ENCODE results near the gene CAPZB.

The CAPZB gene

DNA sequence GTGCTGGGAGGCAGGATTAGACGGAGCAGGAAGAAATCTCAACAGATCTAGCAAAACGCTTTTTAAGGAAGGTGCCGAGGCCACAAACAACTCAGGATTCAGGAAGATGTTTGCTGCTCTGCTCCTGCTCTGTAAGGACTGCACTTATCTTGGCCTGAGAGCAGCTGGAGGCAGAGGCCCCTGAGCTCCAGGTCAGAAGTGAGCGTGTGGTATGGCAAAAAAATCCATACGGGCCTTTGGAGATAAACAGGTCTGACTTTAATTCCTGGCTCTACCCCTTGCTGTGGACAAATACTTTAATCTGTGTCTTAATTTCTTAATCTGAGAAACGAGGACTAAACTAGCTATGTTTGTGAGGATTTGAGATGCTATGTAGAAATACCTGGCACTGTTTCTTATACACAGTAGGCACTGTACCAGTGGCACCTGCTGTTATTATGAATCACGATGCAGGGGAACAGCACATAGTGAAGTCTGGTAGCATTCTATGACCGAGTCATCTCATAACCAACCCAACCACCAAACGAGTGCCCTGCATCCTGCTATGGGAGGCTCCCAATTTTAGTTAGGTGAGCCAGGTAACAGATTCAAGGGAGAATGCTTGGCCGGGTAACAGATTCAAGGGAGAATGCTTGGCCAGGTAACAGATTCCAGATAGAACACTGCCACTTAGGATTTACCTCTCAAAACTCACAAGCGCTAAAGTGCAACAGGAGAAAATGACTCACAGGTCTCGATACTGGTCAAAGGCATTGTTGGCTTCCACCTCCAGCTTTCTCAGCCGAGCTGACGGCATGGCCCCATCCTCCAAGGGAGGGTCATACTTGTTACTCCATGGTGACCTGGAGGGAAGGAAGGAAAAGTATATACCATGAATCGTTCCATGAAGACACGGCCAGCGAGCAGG lies 107.3 kb downstream of the CAPZB start:
- H3K27me3 ChIP-seq (ENCODE audit: control insufficient read depth, insufficient read depth, low read length), result no peaks in the 10 kb centered on the region
- no peak overlapping the region for H3K27ac ChIP-seq (ENCODE audit: low read depth, low read length)
- H3K4me1 ChIP-seq (ENCODE audit: control insufficient read depth, insufficient read depth, low read length), result no peaks in the 10 kb centered on the region
- H3K9me3 ChIP-seq (ENCODE audit: control insufficient read depth, insufficient read depth, low read length), result no peaks in the 10 kb centered on the region
- H3K36me3 ChIP-seq (ENCODE audit: control insufficient read depth, insufficient read depth, low read length), result peaks cover 82% of the 10 kb centered on the region
- H3K9ac ChIP-seq (ENCODE audit: low read depth, low read length), result no peak overlapping the region
- H3K4me3 ChIP-seq (ENCODE audit: low read depth, low read length), result no peak overlapping the region

DNA sequence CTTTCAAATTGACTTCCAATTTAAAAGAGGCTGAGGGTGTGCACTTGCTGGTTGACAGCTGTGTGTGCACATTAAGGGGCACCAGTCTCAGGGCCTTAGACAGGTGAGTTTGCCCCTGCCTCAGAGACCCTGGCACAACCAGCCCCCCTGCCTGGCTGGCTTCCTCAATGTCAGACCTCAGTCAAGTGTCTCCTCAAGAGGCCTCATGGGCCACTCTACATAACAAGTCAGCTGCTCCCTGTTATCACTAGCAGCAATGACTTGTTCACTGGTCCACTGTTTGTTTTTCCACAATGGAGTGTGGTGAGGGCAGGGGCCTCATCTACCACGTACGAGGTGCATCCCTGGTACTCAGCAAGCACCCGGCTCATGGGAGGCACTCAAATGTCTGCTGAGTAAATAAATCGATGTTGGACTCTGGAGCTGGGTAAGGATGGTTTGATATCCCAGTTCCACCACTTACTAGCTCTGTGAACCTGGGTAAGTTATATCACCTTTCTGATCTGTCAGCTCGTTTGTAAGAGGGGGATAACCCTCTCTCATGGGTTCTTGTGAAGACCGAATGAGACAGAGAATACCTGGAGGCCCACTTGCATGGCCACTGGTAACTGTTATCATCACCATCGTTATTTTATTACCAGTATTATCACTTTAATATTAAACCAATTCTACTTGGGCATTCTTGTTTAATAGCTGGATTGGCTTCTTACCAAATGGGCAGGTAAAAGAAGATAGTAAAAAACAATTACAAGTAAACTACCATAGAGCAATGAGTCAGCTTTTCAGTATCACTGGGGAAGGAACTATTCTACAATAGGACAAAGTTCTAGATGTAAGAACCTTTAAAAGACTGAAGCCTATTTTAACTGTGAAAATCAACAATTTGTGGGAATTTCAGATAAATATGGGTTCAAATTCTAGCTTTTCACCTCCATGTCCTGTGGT lies 108.6 kb downstream of the CAPZB start:
- Histone ChIP-seq H3K4me3 (ENCODE audit: low read depth, low read length) (no peak overlapping the region), H3K9me3 (ENCODE audit: control insufficient read depth, insufficient read depth, low read length) (no peaks in the 10 kb centered on the region), H3K27me3 (ENCODE audit: control insufficient read depth, insufficient read depth, low read length) (no peaks in the 10 kb centered on the region), H3K4me1 (ENCODE audit: control insufficient read depth, insufficient read depth, low read length) (no peaks in the 10 kb centered on the region), H3K9ac (ENCODE audit: low read depth, low read length) (no peak overlapping the region), H3K36me3 (ENCODE audit: control insufficient read depth, insufficient read depth, low read length) (peaks cover 73% of the 10 kb centered on the region), H3K27ac (ENCODE audit: low read depth, low read length) (no peak overlapping the region)

DNA sequence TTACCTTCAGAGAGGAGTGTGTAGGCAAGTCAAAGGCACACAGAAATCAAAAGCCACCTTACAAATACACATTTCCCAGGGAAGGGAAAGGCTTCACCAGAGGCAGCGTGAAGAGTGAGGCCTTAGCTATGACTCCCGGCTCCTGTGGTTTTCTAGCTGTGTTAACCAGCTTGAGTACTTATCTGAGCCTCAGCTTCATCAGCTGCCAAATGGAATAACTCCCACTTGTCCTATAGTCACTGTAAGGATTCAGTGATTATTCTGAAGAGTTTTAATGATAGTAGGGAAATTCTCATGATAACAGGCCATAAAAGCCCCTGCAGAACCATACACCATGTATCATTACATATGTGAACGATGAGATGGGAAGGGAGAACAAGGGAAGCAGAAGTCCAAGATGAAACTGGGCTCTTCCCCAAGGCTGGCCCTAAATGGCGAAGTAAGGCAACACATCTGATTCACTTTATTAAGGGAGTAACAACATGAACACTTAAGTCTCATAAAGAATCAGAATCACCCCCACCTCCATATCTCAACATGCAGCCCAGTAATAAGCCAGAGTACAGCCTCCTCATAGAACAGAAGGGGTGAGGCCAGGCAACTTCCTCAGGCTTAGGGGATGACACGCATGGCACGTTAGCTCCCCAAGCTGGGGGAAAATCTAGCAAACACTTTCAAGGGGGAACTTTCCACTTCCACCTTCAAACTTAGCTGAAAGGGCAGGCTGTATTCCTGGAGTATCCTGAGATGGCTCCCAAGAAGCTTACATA lies 109.5 kb downstream of the CAPZB start:
- H3K4me1 ChIP-seq (ENCODE audit: control insufficient read depth, insufficient read depth, low read length), result no peaks in the 10 kb centered on the region
- no peak overlapping the region for H3K4me3 ChIP-seq (ENCODE audit: low read depth, low read length)
- H3K9ac ChIP-seq (ENCODE audit: low read depth, low read length), result no peak overlapping the region
- peaks cover 70% of the 10 kb centered on the region for H3K36me3 ChIP-seq (ENCODE audit: control insufficient read depth, insufficient read depth, low read length)
- no peak overlapping the region for H3K27ac ChIP-seq (ENCODE audit: low read depth, low read length)
- H3K27me3 ChIP-seq (ENCODE audit: control insufficient read depth, insufficient read depth, low read length), result no peaks in the 10 kb centered on the region
- no peaks in the 10 kb centered on the region for H3K9me3 ChIP-seq (ENCODE audit: control insufficient read depth, insufficient read depth, low read length)

DNA sequence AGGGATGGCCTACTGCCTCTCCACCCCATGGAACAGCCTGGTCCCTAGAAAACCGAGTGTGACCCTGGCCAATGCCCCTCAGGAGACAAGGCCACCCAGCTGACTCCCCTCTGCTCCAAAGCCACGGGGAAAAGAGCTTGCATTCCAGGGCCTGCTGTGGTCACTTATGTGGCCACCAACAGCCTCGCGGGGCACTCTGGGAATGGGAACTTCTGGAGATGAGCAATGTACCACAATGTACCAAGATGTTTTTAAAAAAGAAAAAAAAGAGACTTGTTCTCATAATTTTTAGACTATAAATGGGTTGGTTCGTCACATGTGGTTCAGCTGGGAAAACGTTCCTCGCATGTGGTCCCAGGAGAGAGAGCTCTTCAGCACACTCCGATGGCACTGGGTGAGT lies 110.4 kb downstream of the CAPZB start:
- Histone ChIP-seq H3K9ac (ENCODE audit: low read depth, low read length) (no peak overlapping the region), H3K4me1 (ENCODE audit: control insufficient read depth, insufficient read depth, low read length) (no peaks in the 10 kb centered on the region), H3K36me3 (ENCODE audit: control insufficient read depth, insufficient read depth, low read length) (peaks cover 62% of the 10 kb centered on the region), H3K27ac (ENCODE audit: low read depth, low read length) (no peak overlapping the region), H3K9me3 (ENCODE audit: control insufficient read depth, insufficient read depth, low read length) (no peaks in the 10 kb centered on the region), H3K4me3 (ENCODE audit: low read depth, low read length) (no peak overlapping the region), H3K27me3 (ENCODE audit: control insufficient read depth, insufficient read depth, low read length) (no peaks in the 10 kb centered on the region)

DNA sequence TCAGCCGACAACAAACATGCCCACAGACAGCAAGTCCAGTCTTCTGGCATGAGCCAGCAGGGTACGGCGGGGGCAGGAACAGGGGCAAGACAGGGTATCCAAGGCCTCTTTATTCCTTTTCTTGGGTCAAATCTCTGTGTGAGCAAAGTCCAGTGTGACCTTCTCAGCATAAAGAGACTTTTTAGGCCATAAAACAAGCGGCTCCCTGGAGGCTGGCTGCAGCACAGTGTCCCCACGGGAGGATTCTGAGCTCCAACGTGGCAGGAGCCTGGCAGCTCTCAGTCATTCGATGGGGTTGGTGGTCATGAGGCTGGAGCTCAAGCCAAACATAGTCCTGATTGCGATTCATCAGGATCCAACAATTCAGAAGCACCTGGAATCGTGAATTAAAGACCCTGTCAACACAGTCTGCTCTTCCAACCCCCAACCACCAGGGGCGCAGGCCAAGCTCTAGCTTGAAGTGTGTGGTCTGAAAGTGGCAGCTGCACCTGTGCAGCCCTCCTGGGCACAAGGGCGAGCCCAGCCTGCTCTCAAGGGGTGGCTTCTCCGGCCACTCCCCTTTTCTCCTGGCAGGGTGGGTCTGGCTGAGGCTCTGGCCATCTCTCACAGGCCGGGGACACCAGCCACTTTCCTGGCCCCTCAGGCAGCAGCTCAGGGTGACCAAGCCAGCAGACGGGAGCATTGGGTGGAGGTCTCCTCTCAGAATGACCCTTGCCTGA lies 111.1 kb downstream of the CAPZB start:
- Histone ChIP-seq H3K9me3 (ENCODE audit: control insufficient read depth, insufficient read depth, low read length) (no peaks in the 10 kb centered on the region), H3K36me3 (ENCODE audit: control insufficient read depth, insufficient read depth, low read length) (peaks cover 55% of the 10 kb centered on the region), H3K27ac (ENCODE audit: low read depth, low read length) (no peak overlapping the region)

DNA sequence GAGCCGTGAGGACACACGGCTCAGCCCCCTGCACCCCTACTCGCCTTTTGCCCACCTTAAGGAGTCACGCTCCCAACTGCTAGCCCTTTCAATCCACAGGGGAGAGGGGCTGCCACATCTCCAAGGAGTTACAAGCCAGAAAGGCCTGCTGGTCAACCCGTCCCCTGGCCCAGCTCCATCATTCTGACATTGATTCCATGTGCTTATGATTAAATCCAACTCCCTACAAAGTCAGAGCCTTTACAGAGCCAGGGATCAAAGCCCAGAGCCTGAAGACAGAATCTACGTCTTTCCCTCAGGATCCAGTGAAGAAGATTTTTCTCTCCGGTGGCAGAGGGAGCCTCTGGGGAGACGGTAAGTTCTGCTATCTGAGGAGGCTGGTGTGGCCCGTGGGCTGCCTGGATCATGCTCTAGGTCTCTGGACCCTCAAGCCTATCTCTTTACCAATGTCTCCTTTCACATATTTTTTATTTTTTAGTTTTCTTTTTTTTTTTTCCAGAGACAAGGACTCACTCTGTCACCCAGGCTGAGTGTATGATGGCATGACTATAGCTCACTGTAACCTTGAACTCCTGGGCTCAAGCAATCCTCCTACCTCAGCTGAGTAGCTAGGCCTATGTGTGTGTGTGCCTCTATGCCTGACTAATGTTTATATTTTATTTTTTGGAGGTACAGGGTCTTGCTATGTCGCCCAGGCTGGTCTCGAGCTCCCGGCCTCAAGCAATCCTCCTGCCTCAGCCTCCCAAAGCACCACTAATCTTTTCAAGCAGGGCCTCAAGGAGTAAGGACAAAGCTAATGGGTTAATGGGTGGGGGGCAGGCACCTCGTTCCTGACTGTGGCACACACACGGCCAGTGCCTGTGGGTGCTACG lies 111.9 kb downstream of the CAPZB start:
- H3K27me3 ChIP-seq (ENCODE audit: control insufficient read depth, insufficient read depth, low read length), result no peaks in the 10 kb centered on the region
- no peak overlapping the region for H3K27ac ChIP-seq (ENCODE audit: low read depth, low read length)
- H3K4me3 ChIP-seq (ENCODE audit: low read depth, low read length), result no peak overlapping the region
- no peaks in the 10 kb centered on the region for H3K4me1 ChIP-seq (ENCODE audit: control insufficient read depth, insufficient read depth, low read length)
- H3K9ac ChIP-seq (ENCODE audit: low read depth, low read length), result no peak overlapping the region
- no peaks in the 10 kb centered on the region for H3K9me3 ChIP-seq (ENCODE audit: control insufficient read depth, insufficient read depth, low read length)
- H3K36me3 ChIP-seq (ENCODE audit: control insufficient read depth, insufficient read depth, low read length), result peaks cover 50% of the 10 kb centered on the region

More for the DNA sequence above, 111.1 kb downstream of the CAPZB start:
- H3K4me1 ChIP-seq (ENCODE audit: control insufficient read depth, insufficient read depth, low read length), result no peaks in the 10 kb centered on the region
- no peak overlapping the region for H3K9ac ChIP-seq (ENCODE audit: low read depth, low read length)
- no peaks in the 10 kb centered on the region for H3K27me3 ChIP-seq (ENCODE audit: control insufficient read depth, insufficient read depth, low read length)
- H3K4me3 ChIP-seq (ENCODE audit: low read depth, low read length), result no peak overlapping the region

DNA sequence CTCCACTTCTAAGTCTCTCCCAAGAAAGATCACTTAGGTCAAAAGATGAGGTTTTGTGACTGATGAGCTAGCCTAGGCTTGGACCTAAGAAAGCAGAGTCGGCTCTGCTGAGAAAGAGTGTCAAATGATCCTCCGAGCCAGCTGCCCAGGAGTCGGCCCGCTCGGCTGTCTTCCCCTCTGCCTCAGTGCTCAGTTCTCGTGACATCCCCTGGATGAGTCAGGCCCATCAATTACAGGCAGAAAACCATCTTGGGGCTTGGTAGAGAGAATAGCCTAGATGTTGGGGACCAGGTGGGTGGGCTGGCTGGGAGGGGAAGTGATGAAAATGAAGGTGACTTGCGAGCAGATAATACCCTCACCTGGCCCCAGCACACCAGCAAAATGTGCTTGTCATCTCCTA lies 112.7 kb downstream of the CAPZB start:
- no peak overlapping the region for H3K27ac ChIP-seq (ENCODE audit: low read depth, low read length)

DNA sequence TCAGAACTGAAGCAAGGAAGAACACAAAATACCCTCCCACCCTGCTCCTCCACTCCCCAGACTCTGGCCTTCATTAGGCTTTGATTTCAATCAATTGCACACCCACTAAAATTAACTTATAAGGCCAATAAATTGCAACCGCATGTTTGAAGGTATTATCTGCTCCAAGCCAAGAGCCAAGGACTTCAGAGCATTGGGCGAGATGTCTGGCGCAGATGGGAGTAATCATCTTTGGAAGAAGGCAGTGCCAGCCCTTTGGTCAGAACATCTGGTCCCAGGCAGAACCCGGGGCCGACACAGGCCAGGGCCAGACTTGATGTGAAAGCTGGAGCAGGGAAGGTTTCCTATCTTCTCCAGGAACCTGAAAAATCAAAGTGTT lies 113.2 kb downstream of the CAPZB start:
- Histone ChIP-seq H3K27me3 (ENCODE audit: control insufficient read depth, insufficient read depth, low read length) (no peaks in the 10 kb centered on the region), H3K4me1 (ENCODE audit: control insufficient read depth, insufficient read depth, low read length) (no peaks in the 10 kb centered on the region), H3K36me3 (ENCODE audit: control insufficient read depth, insufficient read depth, low read length) (peaks cover 36% of the 10 kb centered on the region), H3K9me3 (ENCODE audit: control insufficient read depth, insufficient read depth, low read length) (no peaks in the 10 kb centered on the region), H3K9ac (ENCODE audit: low read depth, low read length) (no peak overlapping the region), H3K27ac (ENCODE audit: low read depth, low read length) (no peak overlapping the region), H3K4me3 (ENCODE audit: low read depth, low read length) (no peak overlapping the region)

More for the DNA sequence above, 112.7 kb downstream of the CAPZB start:
- Histone ChIP-seq H3K36me3 (ENCODE audit: control insufficient read depth, insufficient read depth, low read length) (peaks cover 41% of the 10 kb centered on the region), H3K27me3 (ENCODE audit: control insufficient read depth, insufficient read depth, low read length) (no peaks in the 10 kb centered on the region), H3K9ac (ENCODE audit: low read depth, low read length) (no peak overlapping the region), H3K9me3 (ENCODE audit: control insufficient read depth, insufficient read depth, low read length) (no peaks in the 10 kb centered on the region), H3K4me3 (ENCODE audit: low read depth, low read length) (no peak overlapping the region), H3K4me1 (ENCODE audit: control insufficient read depth, insufficient read depth, low read length) (no peaks in the 10 kb centered on the region)

DNA sequence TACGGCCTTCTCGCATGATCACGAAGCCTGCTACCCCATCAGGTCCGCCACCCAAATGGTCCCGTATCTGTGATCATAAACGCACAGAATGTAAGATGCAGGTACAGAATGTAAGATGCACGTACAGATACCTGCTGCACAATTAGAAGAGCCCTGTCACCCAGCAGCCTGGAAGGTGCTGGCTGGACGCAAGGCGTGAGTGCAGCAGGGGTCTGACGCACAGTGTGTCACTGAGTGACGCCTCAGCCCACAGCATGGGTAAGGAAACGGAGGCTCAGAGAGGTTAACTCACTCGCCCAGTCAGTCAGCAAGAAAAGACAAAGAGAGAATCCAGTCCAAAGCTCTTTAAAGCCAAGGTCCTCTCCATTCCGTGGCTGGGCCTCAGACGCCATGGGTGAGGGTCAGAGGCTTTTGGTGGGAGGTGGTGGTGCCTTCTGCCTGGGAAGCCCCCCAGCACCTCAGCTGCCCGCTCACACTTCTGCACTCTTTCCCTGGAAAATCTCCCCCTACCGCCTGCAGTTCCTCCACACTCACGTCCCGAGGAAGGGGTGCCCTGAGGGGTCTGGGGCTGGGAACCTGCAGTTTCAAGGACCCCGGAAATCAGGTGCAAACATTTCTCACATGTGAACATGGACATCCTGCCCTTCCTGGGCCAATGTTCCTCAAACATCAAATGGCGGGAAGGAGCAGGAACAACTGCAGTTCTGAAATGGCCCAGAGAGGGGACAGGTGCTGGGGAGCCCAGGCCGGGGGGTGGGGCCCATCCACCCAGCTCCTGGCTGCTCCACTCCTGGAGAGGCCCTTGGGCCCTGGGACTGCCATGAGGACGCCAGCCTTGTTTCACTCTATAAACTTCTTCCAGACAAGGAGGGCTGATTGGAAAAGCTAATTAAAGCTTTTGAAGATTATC lies 113.9 kb downstream of the CAPZB start:
- H3K4me3 ChIP-seq (ENCODE audit: low read depth, low read length), result no peak overlapping the region
- H3K27ac ChIP-seq (ENCODE audit: low read depth, low read length), result no peak overlapping the region
- no peaks in the 10 kb centered on the region for H3K9me3 ChIP-seq (ENCODE audit: control insufficient read depth, insufficient read depth, low read length)
- H3K9ac ChIP-seq (ENCODE audit: low read depth, low read length), result no peak overlapping the region
- no peaks in the 10 kb centered on the region for H3K4me1 ChIP-seq (ENCODE audit: control insufficient read depth, insufficient read depth, low read length)
- peaks cover 30% of the 10 kb centered on the region for H3K36me3 ChIP-seq (ENCODE audit: control insufficient read depth, insufficient read depth, low read length)
- H3K27me3 ChIP-seq (ENCODE audit: control insufficient read depth, insufficient read depth, low read length), result no peaks in the 10 kb centered on the region

All from HUES48 (cell line).